Fibroblast of pulmonary artery (primary cell): ENCODE results near the gene ADAMTS12.
A peak's percentile ranks its signal among the peaks of the same experiment; 100 is the strongest.

ENCODE experiments used
- DNase-seq: peaks from one replicate; pipeline ENCODE4 v3.0.0-alpha.2; 2010; ENCODE audit warnings: low read depth
- H3K4me3 ChIP-seq: replicated peaks from 2 replicates; pipeline ENCODE4 v1.5.1; 2011; ENCODE audit warnings: low read depth, mild to moderate bottlenecking, control low read depth, low read length, moderate library complexity
- TF ChIP-seq, protein P1 (sequence below): IDR thresholded peaks from 2 replicates; pipeline ENCODE4 v1.5.1; 2011; ENCODE audit warnings: mild to moderate bottlenecking, control low read depth, low read length, inconsistent platforms; ENCODE audit errors: missing control alignments

The ADAMTS12 gene

GRCh38 chr5:33657804-33658440, 233.9 kb downstream of the ADAMTS12 start:
- no peak overlapping the region for H3K4me3 ChIP-seq
- TF ChIP-seq, protein P1, sequence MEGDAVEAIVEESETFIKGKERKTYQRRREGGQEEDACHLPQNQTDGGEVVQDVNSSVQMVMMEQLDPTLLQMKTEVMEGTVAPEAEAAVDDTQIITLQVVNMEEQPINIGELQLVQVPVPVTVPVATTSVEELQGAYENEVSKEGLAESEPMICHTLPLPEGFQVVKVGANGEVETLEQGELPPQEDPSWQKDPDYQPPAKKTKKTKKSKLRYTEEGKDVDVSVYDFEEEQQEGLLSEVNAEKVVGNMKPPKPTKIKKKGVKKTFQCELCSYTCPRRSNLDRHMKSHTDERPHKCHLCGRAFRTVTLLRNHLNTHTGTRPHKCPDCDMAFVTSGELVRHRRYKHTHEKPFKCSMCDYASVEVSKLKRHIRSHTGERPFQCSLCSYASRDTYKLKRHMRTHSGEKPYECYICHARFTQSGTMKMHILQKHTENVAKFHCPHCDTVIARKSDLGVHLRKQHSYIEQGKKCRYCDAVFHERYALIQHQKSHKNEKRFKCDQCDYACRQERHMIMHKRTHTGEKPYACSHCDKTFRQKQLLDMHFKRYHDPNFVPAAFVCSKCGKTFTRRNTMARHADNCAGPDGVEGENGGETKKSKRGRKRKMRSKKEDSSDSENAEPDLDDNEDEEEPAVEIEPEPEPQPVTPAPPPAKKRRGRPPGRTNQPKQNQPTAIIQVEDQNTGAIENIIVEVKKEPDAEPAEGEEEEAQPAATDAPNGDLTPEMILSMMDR = no peak
- DNase-seq = no peak

DNA sequence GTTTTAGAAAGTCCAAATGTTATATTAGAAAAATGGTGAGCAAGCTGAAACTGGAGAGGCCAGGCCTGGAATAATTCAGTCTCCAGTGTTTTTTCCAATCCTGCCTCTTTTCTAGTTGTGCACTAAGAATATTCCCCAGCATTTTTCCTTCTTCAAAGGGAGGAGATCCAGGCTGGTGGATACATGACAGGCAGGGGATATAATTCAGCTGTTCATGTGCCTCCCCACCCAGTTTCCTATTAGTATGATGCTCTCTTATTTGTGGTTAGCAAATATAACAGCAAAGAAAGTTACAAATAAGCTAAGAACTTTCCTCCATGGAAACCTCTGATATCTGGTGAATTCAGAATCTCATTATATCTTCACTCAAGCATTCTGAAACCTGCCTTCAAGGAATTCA, 234.6 kb downstream of the ADAMTS12 start:
- no peak for DNase-seq
- no peak overlapping the region for H3K4me3 ChIP-seq
- TF ChIP-seq, protein P1 = no peak

GRCh38 chr5:33650911-33651310, 240.9 kb downstream of the ADAMTS12 start:
- TF ChIP-seq, protein P1 = no peak
- no peak for DNase-seq

GRCh38 chr5:33649549-33650482, 242.0 kb downstream of the ADAMTS12 start:
- no peak overlapping the region for H3K4me3 ChIP-seq
- TF ChIP-seq, protein P1 = no peak
- DNase-seq = peak; percentile 36

More at GRCh38 chr5:33650911-33651310, 240.9 kb downstream of the ADAMTS12 start:
- H3K4me3 ChIP-seq = no peak overlapping the region

- peak; percentile 69 for DNase-seq
- TF ChIP-seq, protein P1 = no peak
- H3K4me3 ChIP-seq = no peak overlapping the region
These were observed 249.9 kb downstream of the ADAMTS12 start for GRCh38 chr5:33641744-33642505.

DNA sequence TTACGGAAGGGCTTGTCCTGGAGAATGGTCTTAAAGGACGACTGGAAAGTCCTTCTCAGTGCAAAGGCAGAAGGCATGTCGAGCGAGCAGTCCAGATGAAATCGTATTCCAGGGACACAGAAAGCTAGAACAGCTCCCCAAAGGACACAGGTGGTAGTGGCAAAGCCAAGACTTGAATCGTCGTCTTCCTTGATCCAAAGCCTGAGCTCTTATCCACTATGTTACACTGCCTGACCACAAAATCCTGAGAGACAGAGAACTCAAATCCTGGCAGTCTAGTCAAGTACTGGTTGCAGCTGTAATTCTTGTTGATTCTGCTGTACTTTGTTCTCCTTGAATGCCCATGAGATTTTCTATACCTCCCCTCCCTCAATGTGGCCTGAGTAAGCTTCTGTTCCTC, 252.3 kb downstream of the ADAMTS12 start:
- TF ChIP-seq, protein P1 = no peak
- H3K4me3 ChIP-seq = no peak overlapping the region
- no peak for DNase-seq
